Calu3 (cell line): ENCODE measurements around the gene MAPK8IP3. TPM values are rescaled to one million over a fixed set of nuclear protein-coding genes. Genes with fewer than 3 reads are reported as not detected.

Experiments
- BruUV-seq: library from RNA; stranded (reverse); fragments of 400-500 nt; replicated peaks from 2 replicates; lab custom pipeline; 2021; lab: Mats Ljungman, UMichigan
- CTCF ChIA-PET: fragments of 300-600 bp; sonication (Branson Sonifier 250); formaldehyde crosslinking; loops from one replicate; lab custom pipeline; 2022; ENCODE audit warnings: antibody characterized with exemption; lab: Charles Lee
- DNase-seq: peaks from one replicate; pipeline ENCODE4 v3.0.0; 2022
- H3K27ac Mint-ChIP-seq: one replicate; pipeline ENCODE4 v1.8.0; 2022; ENCODE audit warnings: mixed read lengths; ENCODE audit not compliant: unreplicated experiment
- H3K27me3 Mint-ChIP-seq: one replicate; pipeline ENCODE4 v1.8.0; 2022; ENCODE audit warnings: mixed read lengths; ENCODE audit not compliant: unreplicated experiment
- H3K36me3 Mint-ChIP-seq: one replicate; pipeline ENCODE4 v1.8.0; 2022; ENCODE audit warnings: mild to moderate bottlenecking, moderate library complexity, mixed read lengths; ENCODE audit not compliant: insufficient read depth, unreplicated experiment
- H3K4me1 Mint-ChIP-seq: one replicate; pipeline ENCODE4 v1.8.0; 2022; ENCODE audit warnings: mild to moderate bottlenecking, low read depth, mixed read lengths; ENCODE audit not compliant: unreplicated experiment
- H3K4me3 Mint-ChIP-seq: one replicate; pipeline ENCODE4 v1.8.0; 2022; ENCODE audit warnings: mild to moderate bottlenecking, low read depth, moderate library complexity, mixed read lengths; ENCODE audit not compliant: unreplicated experiment
- H3K9me3 Mint-ChIP-seq: one replicate; pipeline ENCODE4 v1.8.0; 2022; ENCODE audit warnings: low read depth, mixed read lengths; ENCODE audit not compliant: unreplicated experiment
- CTCF ChIP-seq: fragments of 200-600 bp; IDR thresholded peaks from one replicate; pipeline ENCODE4 v1.8.0; 2022; ENCODE audit warnings: antibody characterized with exemption; ENCODE audit not compliant: unreplicated experiment
- intact Hi-C: fragments of 100-400 bp; cut with micrococcal nuclease; formaldehyde crosslinking; loops from one replicate; pipeline ENCODE4 v1.10.0; 2022; ENCODE audit not compliant: unreplicated experiment
- total RNA-seq: library from RNA; stranded (reverse); gene quantifications from 2 replicates; pipeline ENCODE4 v1.2.3, GENCODE V29; 2022

MAPK8IP3 gene
- total RNA-seq, 1 experiment from 2014 or later: 110 TPM

GRCh38 chr16:1757714-1758461, 51.9 kb downstream of the MAPK8IP3 start:
- CTCF ChIA-PET: no interaction called here
- Mint-ChIP-seq H3K27ac (no peak overlapping the region), H3K36me3 (peaks cover 67% of the 10 kb centered on the region), H3K4me3 (no peak overlapping the region), H3K4me1 (no peaks in the 10 kb centered on the region), H3K27me3 (no peaks in the 10 kb centered on the region), H3K9me3 (no peaks in the 10 kb centered on the region)
- intact Hi-C loops: no loop called here
- DNase-seq: no peak
- no peak for TF ChIP-seq CTCF
- no TSS peak for BruUV-seq

- Mint-ChIP-seq H3K27me3 (no peaks in the 10 kb centered on the region), H3K36me3 (peaks cover 67% of the 10 kb centered on the region), H3K4me3 (no peak overlapping the region), H3K27ac (no peak overlapping the region), H3K9me3 (no peaks in the 10 kb centered on the region), H3K4me1 (no peaks in the 10 kb centered on the region)
- BruUV-seq: no TSS peak
- CTCF ChIA-PET: no interaction called here
- intact Hi-C loops: no loop called here
- DNase-seq: no peak
- TF ChIP-seq CTCF: no peak
Observed at GRCh38 chr16:1758923-1759322, 52.9 kb downstream of the MAPK8IP3 start.

GRCh38 chr16:1759511-1759910, 53.5 kb downstream of the MAPK8IP3 start:
- Mint-ChIP-seq H3K36me3 (peaks cover 61% of the 10 kb centered on the region), H3K4me3 (no peak overlapping the region), H3K27ac (no peak overlapping the region), H3K27me3 (no peaks in the 10 kb centered on the region), H3K9me3 (no peaks in the 10 kb centered on the region), H3K4me1 (no peaks in the 10 kb centered on the region)
- TF ChIP-seq CTCF: no peak
- no TSS peak for BruUV-seq
- CTCF ChIA-PET: no interaction called here
- intact Hi-C loops: no loop called here
- no peak for DNase-seq

GRCh38 chr16:1760911-1761310, 54.9 kb downstream of the MAPK8IP3 start:
- no peak for TF ChIP-seq CTCF
- CTCF ChIA-PET: no interaction called here
- H3K27ac Mint-ChIP-seq: no peak overlapping the region
- no TSS peak for BruUV-seq
- no peaks in the 10 kb centered on the region for H3K27me3 Mint-ChIP-seq
- DNase-seq: no peak
- no peaks in the 10 kb centered on the region for H3K4me1 Mint-ChIP-seq
- H3K9me3 Mint-ChIP-seq: no peaks in the 10 kb centered on the region
- no peak overlapping the region for H3K4me3 Mint-ChIP-seq
- intact Hi-C loops: no loop called here
- H3K36me3 Mint-ChIP-seq: peaks cover 53% of the 10 kb centered on the region
